T-helper 17 cell (primary cell): ENCODE measurements around the gene PXYLP1. TPM values are rescaled to one million over a fixed set of nuclear protein-coding genes. Genes with fewer than 3 reads are reported as not detected.

Source experiments
- ATAC-seq: fragments of 150-1000 bp; cut with Tn5 transposase; 2 replicates; pipeline ENCODE4 v1.10.0; 2021; ENCODE audit warnings: mild to moderate bottlenecking, moderate library complexity
- DNase-seq, 3 donors: peaks; one replicate each; pipeline versions ENCODE4 v3.0.0 to v3.0.0-alpha.2; 2020 to 2021
- H3K9me3 ChIP-seq: one replicate; pipeline ENCODE4 v1.7.0; 2013; ENCODE audit warnings: low read length, mild to moderate bottlenecking; ENCODE audit not compliant: control insufficient read depth, poor library complexity, severe bottlenecking
- H3K27ac Mint-ChIP-seq: one replicate; pipeline ENCODE4 v1.8.0; 2022; ENCODE audit warnings: mild to moderate bottlenecking, moderate library complexity, mixed read lengths
- H3K27me3 Mint-ChIP-seq: one replicate; pipeline ENCODE4 v1.8.0; 2022; ENCODE audit warnings: mixed read lengths
- H3K36me3 Mint-ChIP-seq: one replicate; pipeline ENCODE4 v1.8.0; 2022; ENCODE audit warnings: low read depth, mixed read lengths
- H3K4me1 Mint-ChIP-seq: one replicate; pipeline ENCODE4 v1.8.0; 2022; ENCODE audit warnings: mild to moderate bottlenecking, mixed read lengths
- H3K4me3 Mint-ChIP-seq: one replicate; pipeline ENCODE4 v1.8.0; 2022; ENCODE audit warnings: mild to moderate bottlenecking, moderate library complexity, mixed read lengths
- total RNA-seq, 4 donors: library from RNA in 2 of 4; stranded (reverse) in 2 of 4; gene quantifications; one replicate each; pipeline ENCODE4 v1.2.3 and lab custom pipeline; 2022 to 2026

PXYLP1 gene
- total RNA-seq, 2 donors from 2014 or later = 6.1 to 9.0 TPM

GRCh38 chr3:141273700-141274410 is 42.2 kb downstream of the PXYLP1 start:
- peak overlapping the region; percentile 93 for H3K27ac Mint-ChIP-seq
- ATAC-seq = no peak

DNA sequence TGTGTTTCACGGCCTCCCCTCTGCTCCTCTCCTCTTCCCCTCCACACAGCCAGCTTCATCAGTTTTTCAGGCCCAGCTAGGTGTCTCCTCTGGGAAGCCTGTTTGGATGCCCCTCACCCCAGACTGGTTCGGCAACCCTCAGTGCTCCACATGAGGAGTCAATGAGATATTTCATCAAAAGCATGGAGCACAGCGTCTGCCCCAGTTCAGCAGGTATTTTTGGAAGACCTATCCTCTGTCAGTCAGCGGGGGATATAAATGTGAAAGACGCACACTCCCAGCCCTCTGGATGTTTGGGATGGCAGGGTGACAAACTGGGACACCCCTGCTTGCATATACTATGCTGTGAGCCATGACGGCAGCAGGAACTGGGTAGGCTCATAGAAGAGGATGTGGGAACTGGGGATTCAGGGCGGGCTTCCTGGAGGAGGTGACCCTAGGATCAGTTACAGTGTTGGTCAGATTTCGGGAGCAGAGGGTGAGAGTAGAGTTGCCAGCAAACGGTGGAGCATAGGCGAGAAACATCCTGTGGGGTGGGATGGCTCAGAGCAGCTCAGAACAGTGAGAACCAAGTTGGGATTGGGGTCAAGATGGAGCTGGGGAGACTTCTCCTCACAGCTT is 42.9 kb downstream of the PXYLP1 start:
- peaks cover 28% of the 10 kb centered on the region for H3K4me1 Mint-ChIP-seq

More at GRCh38 chr3:141273700-141274410, 42.2 kb downstream of the PXYLP1 start:
- no peak for DNase-seq
- Mint-ChIP-seq H3K4me1 (peaks cover 23% of the 10 kb centered on the region), H3K27me3 (no peaks in the 10 kb centered on the region), H3K4me3 (no peak overlapping the region), H3K36me3 (peaks cover 5% of the 10 kb centered on the region)
- no peaks in the 10 kb centered on the region for H3K9me3 ChIP-seq

GRCh38 chr3:141275032-141275422 is 43.4 kb downstream of the PXYLP1 start:
- ATAC-seq = peak; percentile 61
- H3K4me3 Mint-ChIP-seq = no peak overlapping the region
- peaks cover 28% of the 10 kb centered on the region for H3K4me1 Mint-ChIP-seq

More for the DNA sequence above, 42.9 kb downstream of the PXYLP1 start:
- ATAC-seq (no peak), DNase-seq (no peak)
- H3K9me3 ChIP-seq = no peaks in the 10 kb centered on the region
- peak overlapping the region; percentile 28 for H3K4me3 Mint-ChIP-seq
- peak overlapping the region; percentile 93 for H3K27ac Mint-ChIP-seq
- H3K36me3 Mint-ChIP-seq = peaks cover 5% of the 10 kb centered on the region
- H3K27me3 Mint-ChIP-seq = no peaks in the 10 kb centered on the region

DNA sequence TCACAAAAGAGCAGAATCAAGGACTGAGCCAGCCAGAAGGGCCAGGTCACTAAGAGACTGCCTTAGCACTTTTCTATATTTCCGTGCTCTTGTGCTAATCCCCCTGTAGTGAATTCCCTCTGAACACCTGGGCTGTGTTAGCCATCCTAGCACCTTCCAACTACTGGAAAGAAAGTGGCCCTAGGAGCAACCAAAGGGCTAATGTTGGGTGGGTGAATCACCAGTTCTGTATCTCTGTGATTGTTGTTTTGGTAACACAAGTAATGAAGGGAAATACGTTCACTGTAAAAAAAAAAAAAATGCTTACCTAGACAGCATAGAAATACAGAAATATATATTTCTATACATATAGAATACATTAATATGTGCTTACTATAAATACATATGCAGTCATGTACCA is 43.9 kb downstream of the PXYLP1 start:
- Mint-ChIP-seq H3K27ac (peak overlapping the region; percentile 93), H3K36me3 (no peaks in the 10 kb centered on the region), H3K27me3 (no peaks in the 10 kb centered on the region), H3K4me1 (peaks cover 25% of the 10 kb centered on the region), H3K4me3 (no peak overlapping the region)
- no peaks in the 10 kb centered on the region for H3K9me3 ChIP-seq
- ATAC-seq = no peak
- no peak for DNase-seq

More at GRCh38 chr3:141275032-141275422, 43.4 kb downstream of the PXYLP1 start:
- no peak for DNase-seq
- H3K27ac Mint-ChIP-seq = peak overlapping the region; percentile 93
- H3K9me3 ChIP-seq = no peaks in the 10 kb centered on the region
- peaks cover 3% of the 10 kb centered on the region for H3K36me3 Mint-ChIP-seq
- H3K27me3 Mint-ChIP-seq = no peaks in the 10 kb centered on the region

- ATAC-seq = no peak
- H3K27me3 Mint-ChIP-seq = no peaks in the 10 kb centered on the region
- no peak overlapping the region for H3K27ac Mint-ChIP-seq
These were observed 44.3 kb downstream of the PXYLP1 start for GRCh38 chr3:141275973-141276372.

DNA sequence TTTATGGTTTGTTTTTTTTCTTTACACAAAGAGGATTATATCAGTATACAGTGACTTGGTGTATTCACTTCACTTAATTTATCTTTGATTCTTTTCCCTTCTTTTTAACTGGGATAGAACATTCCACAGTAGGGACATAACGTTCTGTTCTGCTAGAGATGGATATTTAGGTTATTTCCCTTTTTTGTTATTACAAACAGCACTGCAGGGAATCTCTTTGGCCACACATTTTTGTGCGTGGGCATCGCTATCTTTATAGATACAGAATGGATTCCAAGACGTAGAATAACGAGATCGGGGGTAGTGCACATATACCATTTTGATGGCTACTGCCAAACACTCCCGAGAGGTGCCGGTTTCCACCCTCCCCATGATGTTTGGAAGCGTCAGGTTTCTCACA is 44.8 kb downstream of the PXYLP1 start:
- ATAC-seq (no peak), DNase-seq (no peak)
- Mint-ChIP-seq H3K27me3 (no peaks in the 10 kb centered on the region), H3K27ac (no peak overlapping the region), H3K4me3 (no peak overlapping the region), H3K4me1 (peaks cover 25% of the 10 kb centered on the region), H3K36me3 (peaks cover 4% of the 10 kb centered on the region)
- H3K9me3 ChIP-seq = no peaks in the 10 kb centered on the region

More at GRCh38 chr3:141275973-141276372, 44.3 kb downstream of the PXYLP1 start:
- Mint-ChIP-seq H3K4me1 (peaks cover 25% of the 10 kb centered on the region), H3K36me3 (no peaks in the 10 kb centered on the region), H3K4me3 (no peak overlapping the region)
- DNase-seq = no peak
- H3K9me3 ChIP-seq = no peaks in the 10 kb centered on the region

DNA sequence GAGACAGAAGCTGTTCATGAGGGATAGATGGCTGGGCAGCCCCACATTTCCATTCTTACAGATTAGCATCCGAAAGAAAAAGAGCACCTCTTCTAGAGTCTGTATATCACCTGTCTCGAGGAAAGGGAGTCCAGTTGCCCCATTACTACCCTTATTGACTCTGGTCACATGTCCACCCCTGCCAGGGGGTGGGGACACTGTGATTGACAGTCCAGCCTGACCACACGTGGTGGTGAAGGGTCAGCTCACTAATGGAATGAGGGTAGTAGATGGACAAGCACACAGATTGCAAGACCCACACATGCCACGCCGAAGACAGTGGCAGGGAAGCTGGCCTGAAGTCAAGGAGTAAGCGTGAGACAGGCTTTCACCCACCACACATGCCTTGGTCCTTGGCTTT is 45.8 kb downstream of the PXYLP1 start:
- no peak for DNase-seq
- peaks cover 8% of the 10 kb centered on the region for H3K36me3 Mint-ChIP-seq
- H3K4me3 Mint-ChIP-seq = no peak overlapping the region
- H3K27ac Mint-ChIP-seq = no peak overlapping the region
- no peaks in the 10 kb centered on the region for H3K9me3 ChIP-seq
- no peaks in the 10 kb centered on the region for H3K27me3 Mint-ChIP-seq
- peaks cover 29% of the 10 kb centered on the region for H3K4me1 Mint-ChIP-seq
- ATAC-seq = no peak

DNA sequence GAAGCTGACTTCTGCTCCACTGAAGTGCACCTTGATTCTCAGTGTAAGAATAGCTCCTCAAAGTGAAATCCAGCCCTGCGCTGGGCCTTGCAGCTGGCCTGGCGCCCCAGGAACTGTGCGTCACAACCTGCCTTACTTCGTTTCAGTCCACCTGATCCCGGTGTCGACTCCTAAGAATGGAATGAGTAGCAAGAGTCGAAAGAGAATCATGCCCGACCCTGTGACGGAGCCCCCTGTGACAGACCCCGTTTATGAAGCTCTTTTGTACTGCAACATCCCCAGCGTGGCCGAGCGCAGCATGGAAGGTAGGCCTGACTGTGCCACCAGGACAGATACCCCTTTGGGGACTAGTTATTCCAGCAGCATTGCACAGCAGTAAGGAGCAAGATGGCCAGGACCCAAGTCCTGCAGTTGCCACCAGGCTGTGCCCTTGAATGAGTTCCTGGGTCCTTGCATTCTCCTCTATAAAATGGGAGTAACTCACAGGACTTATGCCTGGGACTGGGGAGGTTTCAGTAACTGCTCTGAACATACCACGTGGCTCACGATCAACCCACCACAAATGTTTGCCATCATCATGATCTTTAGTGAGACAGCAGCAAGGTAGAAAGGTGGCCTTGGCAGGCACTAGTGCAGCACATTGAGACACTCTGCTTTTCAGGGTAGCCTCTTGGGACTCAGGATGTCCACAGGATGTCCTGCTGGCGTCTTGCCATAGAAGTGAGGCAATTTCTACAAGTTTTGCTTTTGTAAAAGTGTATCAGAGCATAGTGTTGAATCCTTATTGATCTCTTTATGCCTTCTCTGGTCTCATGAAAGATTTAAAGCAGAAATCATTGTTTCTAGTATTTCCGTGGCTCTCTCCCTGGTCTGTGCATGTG is 46.8 kb downstream of the PXYLP1 start:
- Mint-ChIP-seq H3K4me3 (no peak overlapping the region), H3K27me3 (no peaks in the 10 kb centered on the region), H3K36me3 (peaks cover 12% of the 10 kb centered on the region), H3K4me1 (peaks cover 27% of the 10 kb centered on the region), H3K27ac (no peak overlapping the region)
- DNase-seq = no peak
- no peaks in the 10 kb centered on the region for H3K9me3 ChIP-seq
- no peak for ATAC-seq

DNA sequence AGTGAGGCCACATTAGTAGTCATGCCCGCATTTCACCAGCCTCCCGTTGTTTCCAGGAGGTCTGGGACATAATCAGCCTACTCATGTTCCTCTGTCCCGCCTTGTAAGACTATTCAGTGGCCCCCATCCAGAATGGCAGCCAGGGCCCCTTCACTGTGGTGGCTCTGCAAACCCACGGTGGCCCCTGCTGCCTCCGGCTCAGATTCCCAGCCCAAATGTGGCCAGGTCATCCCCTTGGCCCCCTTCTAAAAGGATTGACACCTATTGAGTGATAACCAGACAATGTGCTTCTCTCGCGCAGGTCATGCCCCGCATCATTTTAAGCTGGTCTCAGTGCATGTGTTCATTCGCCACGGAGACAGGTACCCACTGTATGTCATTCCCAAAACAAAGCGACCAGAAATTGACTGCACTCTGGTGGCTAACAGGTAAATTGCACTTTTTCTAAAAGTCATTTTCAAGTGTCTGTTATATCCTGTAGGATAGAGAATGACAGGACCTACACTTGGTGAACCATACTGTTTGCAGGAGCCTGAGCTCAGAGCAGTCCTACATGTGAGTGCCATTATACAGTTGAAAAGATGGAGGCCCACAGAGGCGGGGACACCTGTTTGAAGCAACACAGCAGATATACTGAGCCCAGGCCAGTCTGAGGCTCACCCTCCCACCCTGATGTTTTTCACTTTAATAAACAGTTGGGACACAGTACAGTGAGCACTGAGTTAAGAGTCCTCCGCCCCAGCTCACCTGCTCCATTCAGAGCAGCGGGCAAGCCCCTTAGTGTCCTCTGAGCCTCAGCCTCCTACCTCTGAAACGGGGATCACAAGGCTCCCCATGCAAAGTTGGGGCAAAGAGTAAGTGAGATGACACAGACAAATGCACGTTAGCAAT is 47.7 kb downstream of the PXYLP1 start:
- ATAC-seq (peak; percentile 80), DNase-seq (no peak)
- Mint-ChIP-seq H3K36me3 (peaks cover 12% of the 10 kb centered on the region), H3K27me3 (no peaks in the 10 kb centered on the region), H3K4me1 (peaks cover 22% of the 10 kb centered on the region), H3K27ac (peak overlapping the region; percentile 34), H3K4me3 (peak overlapping the region; percentile 43)
- H3K9me3 ChIP-seq = no peaks in the 10 kb centered on the region

- DNase-seq = no peak
- H3K4me3 Mint-ChIP-seq = no peak overlapping the region
- H3K36me3 Mint-ChIP-seq = peaks cover 12% of the 10 kb centered on the region
- H3K9me3 ChIP-seq = no peaks in the 10 kb centered on the region
- H3K27me3 Mint-ChIP-seq = no peaks in the 10 kb centered on the region
- no peak for ATAC-seq
- H3K27ac Mint-ChIP-seq = no peak overlapping the region
- H3K4me1 Mint-ChIP-seq = peaks cover 16% of the 10 kb centered on the region
These were observed 48.5 kb downstream of the PXYLP1 start for GRCh38 chr3:141280086-141280485.

DNA sequence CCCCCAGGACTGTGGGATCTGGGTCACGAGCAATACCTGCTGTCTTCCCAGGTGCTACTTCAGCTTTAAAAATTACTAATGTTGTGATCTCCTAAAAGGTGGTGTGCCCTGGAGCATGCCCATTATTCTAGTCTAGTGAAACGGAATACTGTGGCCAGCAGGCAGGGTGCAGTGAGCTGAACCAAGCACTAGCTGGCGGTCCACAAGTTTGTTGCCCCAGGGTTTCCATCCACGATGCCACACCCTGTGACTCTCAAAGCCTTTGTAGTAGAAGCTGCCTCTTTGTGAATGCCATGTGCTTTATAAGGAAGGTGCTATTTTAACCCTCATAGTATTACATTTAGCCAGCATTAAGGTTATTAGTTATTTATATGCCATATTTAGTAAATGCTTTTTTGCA is 49.1 kb downstream of the PXYLP1 start:
- ATAC-seq (no peak), DNase-seq (no peak)
- no peaks in the 10 kb centered on the region for H3K9me3 ChIP-seq
- H3K4me1 Mint-ChIP-seq = peaks cover 12% of the 10 kb centered on the region
- H3K36me3 Mint-ChIP-seq = peaks cover 12% of the 10 kb centered on the region
- no peaks in the 10 kb centered on the region for H3K27me3 Mint-ChIP-seq
- no peak overlapping the region for H3K27ac Mint-ChIP-seq
- no peak overlapping the region for H3K4me3 Mint-ChIP-seq

DNA sequence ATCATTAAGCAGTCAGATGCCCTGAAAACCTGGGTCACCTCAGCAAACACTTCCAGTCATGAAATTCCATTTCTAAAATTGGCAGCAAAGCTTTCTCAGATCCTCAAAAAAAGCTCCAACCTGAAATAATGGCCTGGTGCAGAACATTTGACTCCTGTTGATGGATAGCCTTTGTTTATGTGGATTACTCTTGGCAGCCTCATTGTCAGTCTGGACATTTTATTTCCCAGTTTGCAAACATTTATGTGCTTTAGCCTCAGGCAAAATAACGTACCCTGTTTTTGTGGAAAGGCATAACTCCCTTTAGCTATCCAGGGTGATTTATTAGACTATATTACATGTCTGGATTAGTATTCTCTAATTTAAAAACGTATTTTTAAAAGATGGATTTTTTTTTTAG is 53.9 kb downstream of the PXYLP1 start:
- Mint-ChIP-seq H3K4me1 (peaks cover 9% of the 10 kb centered on the region), H3K4me3 (no peak overlapping the region), H3K27me3 (no peaks in the 10 kb centered on the region), H3K27ac (no peak overlapping the region), H3K36me3 (peaks cover 22% of the 10 kb centered on the region)
- no peaks in the 10 kb centered on the region for H3K9me3 ChIP-seq
- DNase-seq (no peak), ATAC-seq (no peak)
